ENCODE data around the gene TDRD9.

DNA sequence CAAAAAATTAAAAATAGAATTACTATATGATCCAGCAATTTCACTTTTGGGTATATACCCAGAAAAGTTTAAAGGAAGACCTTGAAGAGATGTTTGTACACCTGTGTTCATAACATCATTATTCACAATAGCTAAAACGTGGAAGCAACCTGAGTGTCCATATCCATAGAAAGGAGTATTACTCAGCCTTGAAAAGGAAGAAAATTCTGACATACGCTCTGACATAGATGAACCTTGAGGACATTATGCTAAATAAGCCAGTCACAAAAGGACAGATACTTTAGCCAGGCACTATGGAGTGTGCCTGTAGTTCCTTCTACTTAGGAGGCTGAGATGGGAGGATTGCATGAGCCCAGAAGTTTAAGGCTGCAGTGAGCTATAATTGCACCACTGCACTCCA, 20.2 kb downstream of the TDRD9 start:
- TF ChIP-seq, protein P1, sequence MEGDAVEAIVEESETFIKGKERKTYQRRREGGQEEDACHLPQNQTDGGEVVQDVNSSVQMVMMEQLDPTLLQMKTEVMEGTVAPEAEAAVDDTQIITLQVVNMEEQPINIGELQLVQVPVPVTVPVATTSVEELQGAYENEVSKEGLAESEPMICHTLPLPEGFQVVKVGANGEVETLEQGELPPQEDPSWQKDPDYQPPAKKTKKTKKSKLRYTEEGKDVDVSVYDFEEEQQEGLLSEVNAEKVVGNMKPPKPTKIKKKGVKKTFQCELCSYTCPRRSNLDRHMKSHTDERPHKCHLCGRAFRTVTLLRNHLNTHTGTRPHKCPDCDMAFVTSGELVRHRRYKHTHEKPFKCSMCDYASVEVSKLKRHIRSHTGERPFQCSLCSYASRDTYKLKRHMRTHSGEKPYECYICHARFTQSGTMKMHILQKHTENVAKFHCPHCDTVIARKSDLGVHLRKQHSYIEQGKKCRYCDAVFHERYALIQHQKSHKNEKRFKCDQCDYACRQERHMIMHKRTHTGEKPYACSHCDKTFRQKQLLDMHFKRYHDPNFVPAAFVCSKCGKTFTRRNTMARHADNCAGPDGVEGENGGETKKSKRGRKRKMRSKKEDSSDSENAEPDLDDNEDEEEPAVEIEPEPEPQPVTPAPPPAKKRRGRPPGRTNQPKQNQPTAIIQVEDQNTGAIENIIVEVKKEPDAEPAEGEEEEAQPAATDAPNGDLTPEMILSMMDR (IDR thresholded peaks at IDR 0.05; ENCODE audit: poor library complexity, severe bottlenecking), result no peak
- TF ChIP-seq RAD21 (conservative IDR thresholded peaks at IDR 0.05), result no peak

Data from neural cell (in vitro differentiated cells).